ENCODE measurements around the gene MPST. TPM values are rescaled to one million over a fixed set of nuclear protein-coding genes. Genes with fewer than 3 reads are reported as not detected.
"Not testable (repeated sequence)": the region's sequence is repeated elsewhere in the genome, so short reads cannot be mapped to it uniquely, and the experiment has no call there.

The MPST gene
- total and polyA plus RNA-seq, 2 donors from 2014 or later: 44.4 to 167 TPM

- no peak overlapping the region for H3K9ac ChIP-seq (ENCODE audit: low read length in 3 of 3)
- no peaks in the 10 kb centered on the region for H3K4me1 ChIP-seq (ENCODE audit: control insufficient read depth in 2 of 3, insufficient read depth in 2 of 3, low read depth in 1 of 3, low read length in 3 of 3)
- H3K4me3 ChIP-seq (ENCODE audit: low read length in 3 of 3): no peak overlapping the region
- H3K27ac ChIP-seq (ENCODE audit: low read depth in 2 of 2, low read length in 2 of 2): no peak overlapping the region
- no peaks in the 10 kb centered on the region for H3K36me3 ChIP-seq (ENCODE audit: control insufficient read depth in 2 of 3, insufficient read depth in 3 of 3, low read length in 3 of 3)
- H3K9me3 ChIP-seq (ENCODE audit: control insufficient read depth in 2 of 3, insufficient read depth in 1 of 3, low read length in 3 of 3): peaks cover 0 to 12% (median 8%) of the 10 kb centered on the region in 3 donors
- intact Hi-C loops (cut with DNase I): no loop called here
- no peak for DNase-seq
- no peak for TF ChIP-seq CTCF (IDR thresholded peaks at IDR 0.05; ENCODE audit: borderline replicate concordance, extremely low read depth, insufficient read depth)
- FAIRE-seq: no peak
- no peaks in the 10 kb centered on the region for H3K27me3 ChIP-seq (ENCODE audit: control insufficient read depth, insufficient read depth, low read length)
These were observed 34.2 kb upstream of the MPST start for GRCh38 chr22:36985211-36985889.

DNA sequence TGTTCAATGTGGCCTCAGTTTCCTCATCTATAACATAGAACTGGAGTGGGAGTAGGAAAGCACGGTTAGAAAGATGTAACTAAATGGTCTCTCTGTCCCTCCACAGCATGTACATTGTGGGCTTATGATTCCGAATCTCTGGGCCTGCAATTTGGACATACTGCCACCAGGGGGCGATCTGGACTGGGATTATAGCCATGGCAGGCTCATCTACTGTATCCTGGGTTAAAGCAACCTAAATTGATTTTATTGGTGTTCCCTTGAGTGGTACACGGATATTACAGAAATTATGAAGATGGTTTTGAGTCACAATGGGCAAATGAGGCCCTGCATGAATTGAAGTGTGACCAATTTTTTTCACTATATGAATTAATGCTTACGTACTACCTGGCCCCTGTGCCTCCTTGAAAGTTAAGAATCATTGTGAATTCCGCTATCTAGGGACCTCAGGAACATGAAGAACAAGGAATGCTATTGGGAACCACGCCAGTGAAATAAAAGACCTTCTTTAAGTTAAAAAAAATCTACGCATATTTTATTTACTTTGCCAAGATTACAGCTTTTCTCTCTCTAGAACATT, 33.2 kb upstream of the MPST start:
- no peak overlapping the region for H3K9ac ChIP-seq (ENCODE audit: low read length in 3 of 3)
- TF ChIP-seq CTCF (IDR thresholded peaks at IDR 0.05; ENCODE audit: borderline replicate concordance, extremely low read depth, insufficient read depth): no peak
- no peak overlapping the region for H3K27ac ChIP-seq (ENCODE audit: low read depth in 2 of 2, low read length in 2 of 2)
- DNase-seq (peak in 1 of 5 donors; percentile 29), FAIRE-seq (no peak)
- no peak overlapping the region for H3K4me3 ChIP-seq (ENCODE audit: low read length in 3 of 3)
- no peaks in the 10 kb centered on the region for H3K27me3 ChIP-seq (ENCODE audit: control insufficient read depth, insufficient read depth, low read length)
- intact Hi-C loops (cut with DNase I): no loop called here
- peaks cover 0 to 12% (median 8%) of the 10 kb centered on the region in 3 donors for H3K9me3 ChIP-seq (ENCODE audit: control insufficient read depth in 2 of 3, insufficient read depth in 1 of 3, low read length in 3 of 3)
- H3K36me3 ChIP-seq (ENCODE audit: control insufficient read depth in 2 of 3, insufficient read depth in 3 of 3, low read length in 3 of 3): no peaks in the 10 kb centered on the region
- H3K4me1 ChIP-seq (ENCODE audit: control insufficient read depth in 2 of 3, insufficient read depth in 2 of 3, low read depth in 1 of 3, low read length in 3 of 3): no peaks in the 10 kb centered on the region

DNA sequence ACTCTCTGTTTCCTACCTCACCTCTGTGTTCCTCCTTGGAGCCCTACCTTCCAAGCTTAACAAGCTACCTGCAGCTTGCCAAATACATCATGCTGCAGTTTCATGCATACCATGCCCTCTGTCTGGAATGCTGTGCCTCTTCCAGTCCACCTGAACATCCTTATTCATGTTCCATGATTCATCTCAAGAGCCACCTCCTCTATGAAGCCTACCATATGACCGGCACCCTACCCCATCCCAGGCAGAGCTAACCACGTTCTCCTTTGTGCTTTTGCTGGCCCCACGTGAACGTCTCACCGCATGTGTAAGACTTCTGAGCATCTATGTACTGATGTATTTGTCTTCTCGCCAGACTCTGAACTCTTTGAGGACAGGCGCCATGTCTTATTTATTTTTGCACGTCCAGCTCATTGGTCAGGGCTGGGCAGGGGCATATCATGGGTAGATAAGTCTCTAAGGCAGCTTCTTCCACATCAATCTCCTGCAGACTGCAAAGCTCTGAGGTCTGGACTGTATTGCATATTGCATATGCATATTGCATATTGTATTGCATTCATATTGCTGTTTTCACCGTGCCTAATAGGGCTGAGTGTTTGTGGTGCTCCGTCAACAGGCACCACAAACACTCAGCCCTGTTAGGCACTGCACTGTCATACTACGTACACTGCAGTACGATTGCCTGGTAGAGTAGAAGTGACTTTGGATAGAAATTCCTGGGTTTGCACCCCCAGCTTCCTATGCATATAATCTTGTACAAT, 31.3 kb upstream of the MPST start:
- TF ChIP-seq CTCF (IDR thresholded peaks at IDR 0.05; ENCODE audit: borderline replicate concordance, extremely low read depth, insufficient read depth): no peak
- FAIRE-seq: no peak
- intact Hi-C loops (cut with DNase I): no loop called here
- DNase-seq: peak in 1 of 5 donors; percentile 10
- Histone ChIP-seq H3K4me1 (ENCODE audit: control insufficient read depth in 2 of 3, insufficient read depth in 2 of 3, low read depth in 1 of 3, low read length in 3 of 3) (no peaks in the 10 kb centered on the region), H3K27me3 (ENCODE audit: control insufficient read depth, insufficient read depth, low read length) (no peaks in the 10 kb centered on the region), H3K36me3 (ENCODE audit: control insufficient read depth in 2 of 3, insufficient read depth in 3 of 3, low read length in 3 of 3) (no peaks in the 10 kb centered on the region), H3K9ac (ENCODE audit: low read length in 3 of 3) (no peak overlapping the region), H3K4me3 (ENCODE audit: low read length in 3 of 3) (no peak overlapping the region), H3K9me3 (ENCODE audit: control insufficient read depth in 2 of 3, insufficient read depth in 1 of 3, low read length in 3 of 3) (peaks cover 0 to 12% (median 8%) of the 10 kb centered on the region in 3 donors), H3K27ac (ENCODE audit: low read depth in 2 of 2, low read length in 2 of 2) (no peak overlapping the region)

- H3K4me1 ChIP-seq (ENCODE audit: control insufficient read depth in 2 of 3, insufficient read depth in 2 of 3, low read depth in 1 of 3, low read length in 3 of 3); intact Hi-C loops (cut with DNase I); H3K4me3 ChIP-seq (ENCODE audit: low read length in 3 of 3); DNase-seq; H3K9ac ChIP-seq (ENCODE audit: low read length in 3 of 3); H3K36me3 ChIP-seq (ENCODE audit: control insufficient read depth in 2 of 3, insufficient read depth in 3 of 3, low read length in 3 of 3); FAIRE-seq; H3K27ac ChIP-seq (ENCODE audit: low read depth in 2 of 2, low read length in 2 of 2); H3K27me3 ChIP-seq (ENCODE audit: control insufficient read depth, insufficient read depth, low read length): not testable (repeated sequence)
- H3K9me3 ChIP-seq (ENCODE audit: control insufficient read depth in 2 of 3, insufficient read depth in 1 of 3, low read length in 3 of 3): peaks cover 0 to 12% (median 8%) of the 10 kb centered on the region in 3 donors
These were observed 30.5 kb upstream of the MPST start for GRCh38 chr22:36989012-36989411.

All from kidney (tissue), 14 donors.